ENCODE measurements around the gene BRDT. TPM values are rescaled to one million over a fixed set of nuclear protein-coding genes. Genes with fewer than 3 reads are reported as not detected.
A peak's percentile ranks its signal among the peaks of the same experiment; 100 is the strongest.

The BRDT gene
- total RNA-seq, 4 donors from 2014 or later: not detected

DNA sequence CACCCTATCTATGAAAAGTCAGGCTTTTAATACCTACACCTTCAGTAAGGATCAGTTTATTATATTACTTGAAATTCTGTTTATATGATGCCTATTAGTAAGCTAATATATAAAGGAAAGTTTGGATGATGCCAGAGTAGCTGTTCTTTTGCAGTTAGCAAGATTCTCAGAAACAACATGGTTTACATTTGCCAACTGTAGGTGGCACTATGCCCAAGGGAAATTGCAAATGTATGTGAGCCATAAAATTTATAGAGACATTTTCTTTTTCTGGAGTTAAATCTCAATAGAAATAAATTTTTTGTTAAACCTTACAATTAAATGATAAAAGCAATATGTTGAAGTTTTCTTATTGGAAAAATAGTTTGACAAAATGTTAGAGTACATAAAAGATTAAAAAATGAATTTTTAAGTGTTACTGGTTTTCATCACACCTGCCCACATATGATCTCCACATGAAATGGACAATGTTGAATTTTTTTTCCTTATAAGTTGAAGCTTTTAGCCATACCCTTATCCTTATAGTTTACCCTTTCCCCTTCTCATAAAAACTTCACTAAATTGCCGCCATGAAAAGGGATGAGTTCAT lies 48.5 kb downstream of the BRDT start:
- Histone ChIP-seq H3K36me3 (no peaks in the 10 kb centered on the region), H3K27ac (no peak overlapping the region), H3K9me3 (no peaks in the 10 kb centered on the region), H3K27me3 (no peaks in the 10 kb centered on the region), H3K4me3 (no peak overlapping the region), H3K4me1 (no peaks in the 10 kb centered on the region)
- DNase-seq: peak; percentile 21
- 67 to 80% methylated on average over 1 of the region's 1 CpG for WGBS, 2 donors (ENCODE audit: low coverage in 1 of 2)
- in situ Hi-C loops (cut with MboI; ENCODE audit: low pct_ligation_motif_present in 1 of 4, low pct_unique_long_range_greater_than_20kb in 1 of 4, low sequenced_read_pairs in 3 of 4): loop anchor here in 1 of 4 donors (25.0 kb wide), 1 partner anchor 290 kb away; the partner anchor contains the start of genes GLMN and RPAP2
- intact Hi-C loops (cut with DNase I; ENCODE audit: low total_unique reads): no loop called here
- TF ChIP-seq, protein P1, sequence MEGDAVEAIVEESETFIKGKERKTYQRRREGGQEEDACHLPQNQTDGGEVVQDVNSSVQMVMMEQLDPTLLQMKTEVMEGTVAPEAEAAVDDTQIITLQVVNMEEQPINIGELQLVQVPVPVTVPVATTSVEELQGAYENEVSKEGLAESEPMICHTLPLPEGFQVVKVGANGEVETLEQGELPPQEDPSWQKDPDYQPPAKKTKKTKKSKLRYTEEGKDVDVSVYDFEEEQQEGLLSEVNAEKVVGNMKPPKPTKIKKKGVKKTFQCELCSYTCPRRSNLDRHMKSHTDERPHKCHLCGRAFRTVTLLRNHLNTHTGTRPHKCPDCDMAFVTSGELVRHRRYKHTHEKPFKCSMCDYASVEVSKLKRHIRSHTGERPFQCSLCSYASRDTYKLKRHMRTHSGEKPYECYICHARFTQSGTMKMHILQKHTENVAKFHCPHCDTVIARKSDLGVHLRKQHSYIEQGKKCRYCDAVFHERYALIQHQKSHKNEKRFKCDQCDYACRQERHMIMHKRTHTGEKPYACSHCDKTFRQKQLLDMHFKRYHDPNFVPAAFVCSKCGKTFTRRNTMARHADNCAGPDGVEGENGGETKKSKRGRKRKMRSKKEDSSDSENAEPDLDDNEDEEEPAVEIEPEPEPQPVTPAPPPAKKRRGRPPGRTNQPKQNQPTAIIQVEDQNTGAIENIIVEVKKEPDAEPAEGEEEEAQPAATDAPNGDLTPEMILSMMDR (IDR thresholded peaks at IDR 0.05): peak; percentile 44 to 54 (median 50)
- TF ChIP-seq POLR2AphosphoS5 (IDR thresholded peaks at IDR 0.05): no peak

DNA sequence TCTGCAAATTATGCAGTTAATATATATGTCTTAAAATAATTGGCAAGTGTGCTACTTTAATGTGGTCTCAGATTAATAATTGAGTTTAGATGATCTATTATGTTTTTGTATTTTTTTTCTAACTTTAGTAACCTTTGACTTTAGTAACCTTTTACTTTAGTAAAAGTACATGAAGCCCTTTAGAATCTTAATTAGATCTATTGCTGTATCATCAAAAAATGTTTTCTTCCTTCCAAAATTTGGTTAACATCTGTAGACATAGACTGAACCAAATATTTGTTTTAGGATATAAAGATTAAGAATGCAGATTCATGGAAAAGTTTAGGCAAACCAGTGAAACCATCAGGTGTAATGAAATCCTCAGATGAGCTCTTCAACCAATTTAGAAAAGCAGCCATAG lies 54.9 kb downstream of the BRDT start:
- Histone ChIP-seq H3K4me3 (no peak overlapping the region), H3K27ac (no peak overlapping the region), H3K4me1 (no peaks in the 10 kb centered on the region), H3K27me3 (no peaks in the 10 kb centered on the region), H3K9me3 (no peaks in the 10 kb centered on the region), H3K36me3 (no peaks in the 10 kb centered on the region)
- intact Hi-C loops (cut with DNase I; ENCODE audit: low total_unique reads) (no loop called here), in situ Hi-C loops (cut with MboI; ENCODE audit: low pct_ligation_motif_present in 1 of 4, low pct_unique_long_range_greater_than_20kb in 1 of 4, low sequenced_read_pairs in 3 of 4) (loop anchor here in 1 of 4 donors (25.0 kb wide), 2 partner anchors 283 to 608 kb away; partner anchors contain the start of genes GLMN and RPAP2)
- TF ChIP-seq, protein P1 (IDR thresholded peaks at IDR 0.05): no peak
- no peak for TF ChIP-seq POLR2A (IDR thresholded peaks at IDR 0.05)
- no peak for TF ChIP-seq EP300 (IDR thresholded peaks at IDR 0.05; ENCODE audit: low read depth)
- no peak for TF ChIP-seq POLR2AphosphoS5 (IDR thresholded peaks at IDR 0.05)
- DNase-seq: no peak

DNA sequence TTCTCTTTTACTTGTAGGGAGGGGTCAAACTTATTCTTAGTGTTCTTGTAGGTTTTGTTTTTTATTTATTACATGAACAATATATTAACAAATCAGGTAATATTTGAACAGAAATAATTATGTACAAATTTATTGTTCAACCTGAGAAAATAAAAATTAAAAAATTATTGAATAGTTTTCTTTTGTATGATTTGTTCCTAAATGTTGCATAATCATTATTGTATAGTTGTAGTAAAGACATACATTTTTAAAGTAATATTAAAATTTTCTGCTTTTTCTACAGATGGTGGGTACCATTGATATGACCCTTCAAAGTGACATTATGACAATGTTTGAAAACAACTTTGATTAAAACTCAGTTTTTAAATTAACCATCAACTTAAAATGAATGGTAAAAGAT lies 64.7 kb downstream of the BRDT start:
- intact Hi-C loops (cut with DNase I; ENCODE audit: low total_unique reads) (no loop called here), in situ Hi-C loops (cut with MboI; ENCODE audit: low pct_ligation_motif_present in 1 of 4, low pct_unique_long_range_greater_than_20kb in 1 of 4, low sequenced_read_pairs in 3 of 4) (loop anchor here in 1 of 4 donors (25.0 kb wide), 2 partner anchors 273 to 598 kb away; partner anchors contain the start of genes GLMN and RPAP2)
- no peak overlapping the region for H3K4me3 ChIP-seq
- H3K27ac ChIP-seq: no peak overlapping the region
- H3K9me3 ChIP-seq: no peaks in the 10 kb centered on the region
- no peaks in the 10 kb centered on the region for H3K27me3 ChIP-seq
- TF ChIP-seq, protein P1 (IDR thresholded peaks at IDR 0.05): no peak
- no peaks in the 10 kb centered on the region for H3K4me1 ChIP-seq
- DNase-seq: no peak
- no peaks in the 10 kb centered on the region for H3K36me3 ChIP-seq

DNA sequence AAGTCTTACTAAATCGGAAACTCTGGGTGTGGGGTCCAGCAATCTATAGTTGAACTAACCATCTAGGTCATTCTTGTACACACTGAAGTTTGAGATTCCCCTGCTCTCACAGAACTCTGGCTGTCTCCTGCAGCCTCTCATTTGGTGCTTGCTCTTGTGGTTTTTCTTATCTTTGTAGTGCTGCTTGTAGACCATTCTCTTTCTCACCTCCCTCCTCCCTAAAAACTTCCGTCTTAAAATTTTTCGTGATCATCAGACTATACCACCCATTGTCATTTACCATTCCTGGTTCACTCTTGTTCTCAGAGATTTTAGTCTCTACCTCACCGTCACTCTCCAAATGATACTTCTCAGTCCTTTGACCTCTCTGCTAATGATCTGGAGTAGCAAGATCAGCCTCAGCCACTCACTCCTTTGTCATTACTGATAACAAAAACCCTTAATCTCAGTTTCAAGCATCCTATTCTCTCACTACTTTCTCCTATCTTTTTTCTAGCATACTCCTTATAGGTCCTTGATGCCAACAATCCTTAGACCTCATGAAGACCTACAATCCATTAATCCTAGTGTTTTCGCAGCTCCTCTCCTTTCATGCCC lies 67.6 kb downstream of the BRDT start:
- H3K4me1 ChIP-seq: no peaks in the 10 kb centered on the region
- H3K27ac ChIP-seq: no peak overlapping the region
- TF ChIP-seq POLR2AphosphoS5 (IDR thresholded peaks at IDR 0.05): no peak
- TF ChIP-seq EP300 (IDR thresholded peaks at IDR 0.05; ENCODE audit: low read depth): no peak
- TF ChIP-seq, protein P1 (IDR thresholded peaks at IDR 0.05): no peak
- no peak for TF ChIP-seq POLR2A (IDR thresholded peaks at IDR 0.05)
- in situ Hi-C loops (cut with MboI; ENCODE audit: low pct_ligation_motif_present in 1 of 4, low pct_unique_long_range_greater_than_20kb in 1 of 4, low sequenced_read_pairs in 3 of 4) (loop anchor here in 1 of 4 donors (25.0 kb wide), 2 partner anchors 270 to 595 kb away; partner anchors contain the start of genes GLMN and RPAP2), intact Hi-C loops (cut with DNase I; ENCODE audit: low total_unique reads) (no loop called here)
- DNase-seq: no peak
- H3K4me3 ChIP-seq: no peak overlapping the region
- H3K27me3 ChIP-seq: peaks cover 4% of the 10 kb centered on the region
- no peaks in the 10 kb centered on the region for H3K36me3 ChIP-seq
- no peaks in the 10 kb centered on the region for H3K9me3 ChIP-seq
- 70 to 78% methylated on average over 4 to 5 of the region's 5 CpGs for WGBS, 2 donors (ENCODE audit: low coverage in 1 of 2)

Measured in transverse colon (tissue), 4 donors.